HEK293T (cell line): ENCODE data around the gene HAGH.

Experiments
- ARNT ChIP-seq: fragments of 450-650 bp; IDR thresholded peaks from 2 replicates; pipeline ENCODE4 v1.6.1; 2017; ENCODE audit warnings: mild to moderate bottlenecking
- BHLHE40 ChIP-seq: fragments of 450-650 bp; IDR thresholded peaks from 2 replicates; pipeline ENCODE4 v1.6.1; 2016; ENCODE audit warnings: mild to moderate bottlenecking, moderate library complexity, borderline replicate concordance
- ELF4 ChIP-seq: fragments of 450-650 bp; IDR thresholded peaks from 2 replicates; pipeline ENCODE4 v1.6.1; 2017; ENCODE audit warnings: antibody characterized with exemption
- FOXA1 ChIP-seq: fragments of 450-650 bp; IDR thresholded peaks from 2 replicates; pipeline ENCODE4 v1.6.1; 2016; ENCODE audit warnings: mild to moderate bottlenecking
- FOXK2 ChIP-seq: fragments of 450-650 bp; IDR thresholded peaks from 2 replicates; pipeline ENCODE4 v1.6.1; 2016; ENCODE audit warnings: mild to moderate bottlenecking
- FOXM1 ChIP-seq: fragments of 450-650 bp; IDR thresholded peaks from 2 replicates; pipeline ENCODE4 v1.6.1; 2017; ENCODE audit warnings: mild to moderate bottlenecking, borderline replicate concordance
- HDGF ChIP-seq: fragments of 450-650 bp; IDR thresholded peaks from 2 replicates; pipeline ENCODE4 v1.6.1; 2017; ENCODE audit warnings: antibody characterized with exemption, borderline replicate concordance
- L3MBTL2 ChIP-seq: fragments of 450-650 bp; conservative IDR thresholded peaks from 2 replicates; pipeline ENCODE4 v1.6.1; 2016; ENCODE audit warnings: mild to moderate bottlenecking
- LEF1 ChIP-seq: fragments of 450-650 bp; IDR thresholded peaks from 2 replicates; pipeline ENCODE4 v1.6.1; 2017; ENCODE audit warnings: mild to moderate bottlenecking, borderline replicate concordance
- SP1 ChIP-seq: fragments of 450-650 bp; IDR thresholded peaks from 2 replicates; pipeline ENCODE4 v1.6.1; 2017
- SUZ12 ChIP-seq: fragments of 450-650 bp; IDR thresholded peaks from 2 replicates; pipeline ENCODE4 v1.6.1; 2016; ENCODE audit warnings: mild to moderate bottlenecking
- TARDBP ChIP-seq: fragments of 450-650 bp; IDR thresholded peaks from 2 replicates; pipeline ENCODE4 v1.6.1; 2016
- TF ChIP-seq, protein P1 (sequence below): fragments of 450-650 bp; IDR thresholded peaks from 2 replicates; pipeline ENCODE4 v1.6.1; 2016

DNA sequence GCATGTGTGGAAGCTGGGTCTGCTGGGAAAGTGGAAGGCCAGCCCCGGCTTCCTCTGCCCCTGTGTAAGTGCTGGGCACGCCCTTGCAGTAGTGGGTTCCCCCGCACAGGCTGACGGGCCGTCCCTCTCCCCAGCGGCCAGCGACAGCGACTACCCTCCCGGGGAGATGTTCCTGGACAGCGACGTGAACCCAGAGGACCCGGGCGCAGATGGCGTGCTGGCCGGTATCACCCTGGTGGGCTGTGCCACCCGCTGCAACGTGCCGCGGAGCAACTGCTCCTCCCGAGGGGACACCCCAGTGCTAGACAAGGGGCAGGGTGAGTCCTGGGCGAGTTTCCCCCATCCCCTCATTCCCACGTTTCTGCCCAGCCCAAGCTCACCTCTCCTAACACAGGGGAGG, 60.8 kb downstream of the HAGH start:
- TF ChIP-seq SP1: no peak
- TF ChIP-seq TARDBP: no peak
- TF ChIP-seq ARNT: no peak
- TF ChIP-seq BHLHE40: no peak
- TF ChIP-seq, protein P1, sequence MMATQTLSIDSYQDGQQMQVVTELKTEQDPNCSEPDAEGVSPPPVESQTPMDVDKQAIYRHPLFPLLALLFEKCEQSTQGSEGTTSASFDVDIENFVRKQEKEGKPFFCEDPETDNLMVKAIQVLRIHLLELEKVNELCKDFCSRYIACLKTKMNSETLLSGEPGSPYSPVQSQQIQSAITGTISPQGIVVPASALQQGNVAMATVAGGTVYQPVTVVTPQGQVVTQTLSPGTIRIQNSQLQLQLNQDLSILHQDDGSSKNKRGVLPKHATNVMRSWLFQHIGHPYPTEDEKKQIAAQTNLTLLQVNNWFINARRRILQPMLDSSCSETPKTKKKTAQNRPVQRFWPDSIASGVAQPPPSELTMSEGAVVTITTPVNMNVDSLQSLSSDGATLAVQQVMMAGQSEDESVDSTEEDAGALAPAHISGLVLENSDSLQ: no peak
- TF ChIP-seq LEF1: no peak
- no peak for TF ChIP-seq HDGF
- TF ChIP-seq ELF4: no peak
- TF ChIP-seq L3MBTL2: no peak
- no peak for TF ChIP-seq FOXM1
- TF ChIP-seq SUZ12: no peak
- no peak for TF ChIP-seq FOXK2
- no peak for TF ChIP-seq FOXA1
